HUES64 (cell line): ENCODE data around the gene RASSF5.

ENCODE experiments used
- H3K27ac ChIP-seq: 2 replicates; pipeline ENCODE4 v1.7.0; 2013; ENCODE audit warnings: low read depth, low read length, inconsistent platforms
- H3K27me3 ChIP-seq: 2 replicates; pipeline ENCODE4 v1.6.1; 2013; ENCODE audit warnings: mild to moderate bottlenecking, low read length; ENCODE audit not compliant: insufficient read depth
- H3K36me3 ChIP-seq: 2 replicates; pipeline ENCODE4 v1.6.1; 2013; ENCODE audit warnings: mild to moderate bottlenecking, low read length; ENCODE audit not compliant: insufficient read depth
- H3K4me1 ChIP-seq: 2 replicates; pipeline ENCODE4 v1.6.1; 2013; ENCODE audit warnings: mild to moderate bottlenecking, low read length, moderate library complexity; ENCODE audit not compliant: insufficient read depth
- H3K4me3 ChIP-seq: 2 replicates; pipeline ENCODE4 v1.5.1; 2013; ENCODE audit warnings: mild to moderate bottlenecking, low read length, moderate library complexity
- H3K9ac ChIP-seq: 2 replicates; pipeline ENCODE4 v1.6.1; 2013; ENCODE audit warnings: mild to moderate bottlenecking, low read depth, low read length
- H3K9me3 ChIP-seq: 2 replicates; pipeline ENCODE4 v1.6.1; 2013; ENCODE audit warnings: low read depth, low read length; ENCODE audit not compliant: insufficient read depth
- WGBS: fragments of 150-250, 120-280 bp; methylation state at CpG from one replicate; pipeline ENCODE4 v1.1.7; 2013; ENCODE audit warnings: missing lambda C conversion rate; 5-methylcytosine and 5-hydroxymethylcytosine counted together

The RASSF5 gene

DNA sequence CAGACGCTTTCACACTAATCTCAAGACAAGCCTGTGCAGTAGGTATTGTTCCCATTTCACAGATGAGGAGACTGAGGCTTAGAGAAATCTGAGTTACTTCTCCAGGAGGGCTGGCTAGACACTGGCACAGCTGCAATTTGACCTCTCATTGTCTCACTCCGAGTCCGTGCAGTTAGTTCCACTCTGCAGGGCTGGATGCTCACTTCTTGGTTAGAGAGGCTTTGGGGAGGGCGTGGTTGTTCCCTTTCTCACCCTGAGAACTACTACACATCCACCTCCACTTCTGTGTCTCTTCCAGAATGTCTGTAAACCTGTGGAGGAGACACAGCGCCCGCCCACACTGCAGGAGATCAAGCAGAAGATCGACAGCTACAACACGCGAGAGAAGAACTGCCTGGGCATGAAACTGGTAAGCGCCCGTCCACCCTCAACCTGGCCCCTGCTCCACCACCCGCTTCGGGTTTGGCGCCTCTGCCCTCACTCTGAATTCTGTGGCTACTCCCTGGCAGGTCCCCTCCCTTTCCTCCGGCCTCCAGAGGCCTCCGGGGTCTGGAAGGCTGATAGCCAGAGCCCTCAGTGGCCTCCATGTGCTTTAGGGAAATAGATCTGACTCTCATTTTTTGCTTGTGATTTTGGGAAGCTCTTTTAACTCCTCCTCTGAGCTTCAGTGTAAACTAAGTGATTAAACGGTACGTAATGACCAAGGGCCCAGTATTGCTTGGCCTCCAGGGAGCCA is 75.8 kb downstream of the RASSF5 start:
- Histone ChIP-seq H3K9me3 (no peaks in the 10 kb centered on the region), H3K4me3 (no peak overlapping the region), H3K27ac (no peak overlapping the region), H3K27me3 (no peaks in the 10 kb centered on the region), H3K9ac (0 out of 2 replicates have a peak overlapping the region, but pooled peaks have one; percentile 2), H3K4me1 (peaks cover 2% of the 10 kb centered on the region; the same call in 1 of the 2 replicates), H3K36me3 (no peaks in the 10 kb centered on the region)
- WGBS = 81% methylated on average over 18 of the region's 18 CpGs

DNA sequence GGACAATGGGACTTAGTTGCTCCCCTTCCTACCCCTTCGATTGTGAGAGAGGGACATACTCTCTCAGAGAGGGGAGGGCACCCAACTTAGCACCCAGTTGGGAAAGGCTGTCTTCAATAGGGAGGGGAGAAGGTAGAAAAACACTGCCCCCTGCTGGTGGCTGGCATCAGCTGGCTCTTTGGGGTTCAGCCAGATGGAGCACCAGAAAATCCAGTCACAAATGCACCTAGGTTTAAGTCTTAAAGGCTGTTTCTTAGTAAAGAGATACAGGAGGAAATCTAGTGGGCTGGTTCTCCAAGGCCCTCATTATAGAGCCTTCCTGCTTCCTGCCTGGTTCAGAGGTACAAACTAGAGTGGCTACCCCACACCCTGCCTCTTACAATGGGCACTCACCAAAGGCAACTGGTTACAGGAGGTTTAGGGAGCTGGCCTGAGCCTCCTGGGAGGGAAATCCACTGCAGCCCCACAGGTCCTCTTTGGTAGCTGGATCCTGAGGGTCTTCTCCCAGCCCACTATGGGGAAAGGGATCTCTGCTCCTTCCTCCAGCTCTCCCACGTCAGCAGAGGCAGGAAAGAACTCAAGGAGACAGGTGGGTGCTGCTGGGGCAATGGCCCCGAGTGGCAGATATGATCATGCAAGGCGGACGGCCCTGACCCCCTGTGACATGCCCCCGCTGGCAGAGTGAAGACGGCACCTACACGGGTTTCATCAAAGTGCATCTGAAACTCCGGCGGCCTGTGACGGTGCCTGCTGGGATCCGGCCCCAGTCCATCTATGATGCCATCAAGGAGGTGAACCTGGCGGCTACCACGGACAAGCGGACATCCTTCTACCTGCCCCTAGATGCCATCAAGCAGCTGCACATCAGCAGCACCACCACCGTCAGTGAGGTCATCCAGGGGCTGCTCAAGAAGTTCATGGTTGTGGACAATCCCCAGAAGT is 76.6 kb downstream of the RASSF5 start:
- no peaks in the 10 kb centered on the region for H3K27me3 ChIP-seq
- H3K9ac ChIP-seq = 0 out of 2 replicates have a peak overlapping the region, but pooled peaks have one; percentile 2
- H3K9me3 ChIP-seq = no peaks in the 10 kb centered on the region
- H3K27ac ChIP-seq = no peak overlapping the region
- H3K36me3 ChIP-seq = 0 out of 2 replicates have a peak, but pooled peaks cover 2% of the 10 kb centered on the region
- H3K4me3 ChIP-seq = no peak overlapping the region
- 93% methylated on average over 15 of the region's 16 CpGs for WGBS
- H3K4me1 ChIP-seq = peaks cover 2% of the 10 kb centered on the region; the same call in 1 of the 2 replicates

DNA sequence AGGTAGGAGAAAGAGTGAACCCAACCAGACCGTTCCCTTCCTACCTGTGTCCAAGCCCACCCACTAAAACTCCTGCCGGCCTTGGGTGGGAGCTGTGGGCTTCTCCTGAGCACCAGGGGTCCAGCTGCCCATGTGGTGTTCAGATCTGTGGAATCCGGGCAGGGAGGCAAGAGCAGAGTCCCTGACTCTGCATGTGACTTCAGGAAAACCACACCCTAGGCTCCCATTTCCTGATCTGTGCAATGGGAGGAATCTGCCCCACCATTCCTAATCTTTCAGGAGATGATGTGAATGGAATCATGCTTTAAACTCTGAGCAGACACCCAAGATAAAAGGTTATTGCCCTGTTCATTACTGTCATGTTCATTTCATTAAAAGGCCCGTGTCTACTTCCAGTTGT is 77.4 kb downstream of the RASSF5 start:
- H3K36me3 ChIP-seq = peaks cover 2% of the 10 kb centered on the region; the same call in 1 of the 2 replicates
- H3K9me3 ChIP-seq = no peaks in the 10 kb centered on the region
- H3K27me3 ChIP-seq = no peaks in the 10 kb centered on the region
- H3K4me3 ChIP-seq = no peak overlapping the region
- 87% methylated on average over 4 of the region's 4 CpGs for WGBS
- H3K4me1 ChIP-seq = peaks cover 2% of the 10 kb centered on the region; the same call in 1 of the 2 replicates
- H3K27ac ChIP-seq = no peak overlapping the region
- no peak overlapping the region for H3K9ac ChIP-seq

DNA sequence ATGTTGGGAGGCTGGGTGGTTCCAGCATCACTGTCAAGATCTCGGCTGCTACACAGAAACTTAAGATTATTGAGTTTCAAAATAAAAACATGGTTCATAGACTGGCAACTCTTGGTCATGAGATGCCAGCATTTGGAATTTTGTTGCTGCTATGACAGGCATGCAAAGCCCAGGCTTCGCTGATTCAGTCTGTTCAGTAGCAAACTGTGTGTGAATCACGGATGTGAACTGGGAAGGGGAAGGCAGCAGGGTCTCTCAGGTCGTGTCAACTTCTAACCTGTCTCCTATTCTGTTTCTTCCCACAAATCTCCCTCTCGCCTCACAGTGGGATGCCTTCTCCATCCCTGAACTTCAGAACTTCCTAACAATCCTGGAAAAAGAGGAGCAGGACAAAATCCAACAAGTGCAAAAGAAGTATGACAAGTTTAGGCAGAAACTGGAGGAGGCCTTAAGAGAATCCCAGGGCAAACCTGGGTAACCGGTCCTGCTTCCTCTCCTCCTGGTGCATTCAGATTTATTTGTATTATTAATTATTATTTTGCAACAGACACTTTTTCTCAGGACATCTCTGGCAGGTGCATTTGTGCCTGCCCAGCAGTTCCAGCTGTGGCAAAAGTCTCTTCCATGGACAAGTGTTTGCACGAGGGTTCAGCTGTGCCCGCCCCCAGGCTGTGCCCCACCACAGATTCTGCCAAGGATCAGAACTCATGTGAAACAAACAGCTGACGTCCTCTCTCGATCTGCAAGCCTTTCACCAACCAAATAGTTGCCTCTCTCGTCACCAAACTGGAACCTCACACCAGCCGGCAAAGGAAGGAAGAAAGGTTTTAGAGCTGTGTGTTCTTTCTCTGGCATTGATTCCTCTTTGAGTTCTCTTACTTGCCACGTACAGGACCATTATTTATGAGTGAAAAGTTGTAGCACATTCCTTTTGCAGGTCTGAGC is 79.4 kb downstream of the RASSF5 start:
- H3K4me1 ChIP-seq = peaks cover 2% of the 10 kb centered on the region; the same call in 1 of the 2 replicates
- H3K4me3 ChIP-seq = no peak overlapping the region
- H3K9me3 ChIP-seq = no peaks in the 10 kb centered on the region
- no peak overlapping the region for H3K27ac ChIP-seq
- H3K9ac ChIP-seq = no peak overlapping the region
- WGBS = 87% methylated on average over 12 of the region's 13 CpGs
- no peaks in the 10 kb centered on the region for H3K27me3 ChIP-seq
- peaks cover 20% of the 10 kb centered on the region for H3K36me3 ChIP-seq

DNA sequence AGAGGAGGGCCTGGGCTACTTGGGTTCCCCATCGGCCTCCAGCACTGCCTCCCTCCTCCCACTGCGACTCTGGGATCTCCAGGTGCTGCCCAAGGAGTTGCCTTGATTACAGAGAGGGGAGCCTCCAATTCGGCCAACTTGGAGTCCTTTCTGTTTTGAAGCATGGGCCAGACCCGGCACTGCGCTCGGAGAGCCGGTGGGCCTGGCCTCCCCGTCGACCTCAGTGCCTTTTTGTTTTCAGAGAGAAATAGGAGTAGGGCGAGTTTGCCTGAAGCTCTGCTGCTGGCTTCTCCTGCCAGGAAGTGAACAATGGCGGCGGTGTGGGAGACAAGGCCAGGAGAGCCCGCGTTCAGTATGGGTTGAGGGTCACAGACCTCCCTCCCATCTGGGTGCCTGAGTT is 80.6 kb downstream of the RASSF5 start:
- no peak overlapping the region for H3K27ac ChIP-seq
- WGBS = 91% methylated on average over 14 of the region's 14 CpGs

DNA sequence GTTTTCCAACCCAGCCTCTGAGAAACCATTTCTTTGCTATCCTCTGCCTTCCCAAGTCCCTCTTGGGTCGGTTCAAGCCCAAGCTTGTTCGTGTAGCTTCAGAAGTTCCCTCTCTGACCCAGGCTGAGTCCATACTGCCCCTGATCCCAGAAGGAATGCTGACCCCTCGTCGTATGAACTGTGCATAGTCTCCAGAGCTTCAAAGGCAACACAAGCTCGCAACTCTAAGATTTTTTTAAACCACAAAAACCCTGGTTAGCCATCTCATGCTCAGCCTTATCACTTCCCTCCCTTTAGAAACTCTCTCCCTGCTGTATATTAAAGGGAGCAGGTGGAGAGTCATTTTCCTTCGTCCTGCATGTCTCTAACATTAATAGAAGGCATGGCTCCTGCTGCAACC is 81.2 kb downstream of the RASSF5 start:
- WGBS = 91% methylated on average over 6 of the region's 6 CpGs
- no peak overlapping the region for H3K27ac ChIP-seq
- H3K9me3 ChIP-seq = no peaks in the 10 kb centered on the region
- no peaks in the 10 kb centered on the region for H3K27me3 ChIP-seq
- peaks cover 2% of the 10 kb centered on the region; the same call in 1 of the 2 replicates for H3K4me1 ChIP-seq
- no peak overlapping the region for H3K4me3 ChIP-seq
- H3K36me3 ChIP-seq = peaks cover 34% of the 10 kb centered on the region
- no peak overlapping the region for H3K9ac ChIP-seq

More for the DNA sequence above, 80.6 kb downstream of the RASSF5 start:
- Histone ChIP-seq H3K36me3 (peaks cover 29% of the 10 kb centered on the region), H3K4me3 (no peak overlapping the region), H3K4me1 (peaks cover 2% of the 10 kb centered on the region; the same call in 1 of the 2 replicates), H3K9me3 (no peaks in the 10 kb centered on the region), H3K27me3 (no peaks in the 10 kb centered on the region), H3K9ac (no peak overlapping the region)

DNA sequence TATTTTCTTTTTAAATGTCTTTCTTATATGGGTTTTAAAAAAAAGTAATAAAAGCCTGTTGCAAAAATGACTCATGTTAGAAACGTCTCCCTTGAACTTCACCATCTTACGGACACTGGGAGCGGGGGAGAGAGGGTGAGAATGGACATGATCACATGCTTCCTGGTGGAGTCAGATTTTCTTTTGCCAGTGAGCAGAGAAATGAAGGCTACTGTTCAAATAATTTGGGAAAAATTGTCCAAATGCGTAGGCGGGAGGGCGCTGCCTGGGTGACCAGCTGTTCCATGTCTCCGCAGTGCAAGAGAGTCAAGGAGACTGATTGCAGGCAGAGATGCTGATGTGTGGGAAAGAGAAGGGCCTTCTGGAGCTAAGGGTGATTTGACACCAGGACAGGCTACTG is 81.9 kb downstream of the RASSF5 start:
- WGBS = 96% methylated on average over 7 of the region's 7 CpGs
- peaks cover 42% of the 10 kb centered on the region for H3K36me3 ChIP-seq
- H3K4me3 ChIP-seq = no peak overlapping the region
- H3K27me3 ChIP-seq = no peaks in the 10 kb centered on the region
- no peaks in the 10 kb centered on the region for H3K9me3 ChIP-seq
- peaks cover 2% of the 10 kb centered on the region; the same call in 1 of the 2 replicates for H3K4me1 ChIP-seq
- H3K27ac ChIP-seq = no peak overlapping the region
- H3K9ac ChIP-seq = no peak overlapping the region

DNA sequence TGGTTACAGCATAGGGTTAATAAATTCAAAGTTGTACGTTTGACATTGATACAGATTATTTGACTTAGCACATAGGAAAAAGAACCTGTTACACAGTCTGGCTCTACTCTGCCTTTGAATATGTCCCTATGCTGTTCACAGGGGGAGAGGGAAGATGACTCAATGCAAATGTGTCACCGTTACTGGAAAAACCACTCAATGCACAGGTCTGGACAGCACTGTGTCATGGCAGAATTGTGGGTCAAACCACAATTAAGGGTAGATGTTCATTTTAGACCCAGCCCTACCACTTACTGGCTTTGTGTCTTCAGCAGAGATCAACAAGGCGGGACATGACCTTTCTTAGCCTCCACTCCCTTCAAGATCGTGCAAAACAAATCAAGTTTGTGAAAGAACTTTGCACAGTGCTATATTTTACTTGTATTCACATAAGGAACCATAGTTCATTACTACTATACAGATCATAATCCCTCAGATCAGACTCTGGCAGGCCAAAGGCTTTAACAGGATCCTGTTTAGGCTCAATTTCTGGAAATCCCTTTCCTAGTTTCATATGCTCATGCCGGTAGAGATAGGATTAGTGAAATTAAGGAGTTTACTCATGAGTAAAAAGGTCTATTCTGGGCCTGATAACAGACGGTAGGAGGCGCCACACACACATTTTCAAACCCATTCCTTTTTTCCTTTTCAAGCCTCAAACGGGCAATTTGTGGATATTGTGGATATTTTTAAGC is 82.9 kb downstream of the RASSF5 start:
- Histone ChIP-seq H3K4me1 (peaks cover 2% of the 10 kb centered on the region; the same call in 1 of the 2 replicates), H3K4me3 (no peak overlapping the region), H3K36me3 (peaks cover 51% of the 10 kb centered on the region), H3K27ac (no peak overlapping the region), H3K27me3 (no peaks in the 10 kb centered on the region), H3K9ac (no peak overlapping the region), H3K9me3 (no peaks in the 10 kb centered on the region)
- WGBS = 86% methylated on average over 5 of the region's 8 CpGs

DNA sequence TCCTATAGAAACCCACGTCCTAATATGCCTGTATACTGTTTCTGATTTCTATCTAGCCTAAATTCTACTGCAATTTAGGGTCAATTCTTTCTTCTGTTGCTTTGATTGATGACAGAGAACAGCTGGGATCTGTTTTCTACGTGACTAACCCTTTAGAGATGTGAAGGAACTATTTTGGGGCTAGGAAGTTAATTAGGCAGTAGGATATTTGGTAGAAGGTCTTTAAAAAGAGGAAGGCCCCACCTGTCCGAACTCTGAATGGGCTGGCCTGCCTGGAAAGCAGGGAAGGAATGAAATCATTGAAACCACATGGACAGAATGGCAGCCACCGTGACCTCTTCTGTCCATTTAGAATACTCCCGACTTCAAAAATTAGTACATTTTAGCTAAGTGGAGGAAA is 83.9 kb downstream of the RASSF5 start:
- Histone ChIP-seq H3K27me3 (no peaks in the 10 kb centered on the region), H3K4me1 (peaks cover 2% of the 10 kb centered on the region; the same call in 1 of the 2 replicates), H3K9me3 (no peaks in the 10 kb centered on the region), H3K27ac (no peak overlapping the region), H3K4me3 (no peak overlapping the region), H3K36me3 (peaks cover 62% of the 10 kb centered on the region), H3K9ac (no peak overlapping the region)
- 88% methylated on average over 4 of the region's 5 CpGs for WGBS

DNA sequence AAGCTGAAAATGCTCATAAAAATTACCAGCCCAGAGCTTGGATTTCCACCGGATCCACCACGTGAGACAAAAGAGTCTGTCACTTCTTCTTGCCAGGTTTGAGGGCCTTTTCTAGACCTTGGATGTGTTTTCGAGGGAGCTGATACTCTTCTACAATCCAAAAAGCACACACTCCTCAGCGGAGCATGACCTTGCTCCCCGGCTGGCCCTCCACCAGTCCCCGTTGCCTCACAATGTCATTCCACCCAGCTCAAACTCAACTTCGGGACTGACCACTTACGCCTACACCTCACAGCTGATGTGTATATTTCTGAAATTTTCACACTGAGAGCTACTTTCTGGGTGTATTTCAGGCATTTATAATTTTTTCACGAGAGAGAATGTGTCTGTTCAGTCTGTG is 84.4 kb downstream of the RASSF5 start:
- H3K9ac ChIP-seq = no peak overlapping the region
- WGBS = 97% methylated on average over 9 of the region's 9 CpGs
- H3K27ac ChIP-seq = no peak overlapping the region
- no peaks in the 10 kb centered on the region for H3K27me3 ChIP-seq
- peaks cover 66% of the 10 kb centered on the region for H3K36me3 ChIP-seq
- H3K4me1 ChIP-seq = peaks cover 2% of the 10 kb centered on the region; the same call in 1 of the 2 replicates
- no peaks in the 10 kb centered on the region for H3K9me3 ChIP-seq
- H3K4me3 ChIP-seq = no peak overlapping the region
